Medulla oblongata (tissue), 1 donor: Measurements from ENCODE around the gene RNF41.

Source experiments
- DNase-seq: peaks from one replicate; pipeline ENCODE4 v3.0.0-alpha.2; 2015; ENCODE audit errors: extremely low spot score

The RNF41 gene

GRCh38 chr12:56243731-56244181 is 22.0 kb upstream of the RNF41 start:
- DNase-seq: no peak

- no peak for DNase-seq
Observed at GRCh38 chr12:56242986-56243385, 21.3 kb upstream of the RNF41 start.

GRCh38 chr12:56241424-56242303 is 19.9 kb upstream of the RNF41 start:
- DNase-seq: no peak

- DNase-seq: no peak
Observed at GRCh38 chr12:56237552-56237951, 15.8 kb upstream of the RNF41 start.

- no peak for DNase-seq
Observed at GRCh38 chr12:56236985-56237384, 15.3 kb upstream of the RNF41 start.

- DNase-seq: no peak
Observed at GRCh38 chr12:56236091-56236490, 14.4 kb upstream of the RNF41 start.

GRCh38 chr12:56234746-56235436 is 13.2 kb upstream of the RNF41 start:
- no peak for DNase-seq

GRCh38 chr12:56231184-56231582 is 9.5 kb upstream of the RNF41 start:
- DNase-seq: no peak

GRCh38 chr12:56230432-56231183 is 8.9 kb upstream of the RNF41 start:
- DNase-seq: no peak

- no peak for DNase-seq
Observed at GRCh38 chr12:56229916-56230431, 8.3 kb upstream of the RNF41 start, which contains the start of gene SLC39A5. Gene SLC39A5 (plus strand): TSS chr12:56230051. CDS start chr12:56231275, 1,224 bp downstream.

GRCh38 chr12:56229082-56229481 is 7.4 kb upstream of the RNF41 start:
- DNase-seq: no peak

- DNase-seq: no peak
Observed at GRCh38 chr12:56224954-56225353, 3.2 kb upstream of the RNF41 start.

GRCh38 chr12:56224102-56224701 is 2.5 kb upstream of the RNF41 start, which contains the start of gene NABP2:
Gene NABP2 (plus strand): TSS chr12:56224342. CDS start chr12:56224857, 515 bp downstream.
- peak; percentile 98 for DNase-seq

- no peak for DNase-seq
Observed at GRCh38 chr12:56223571-56224101, 1.9 kb upstream of the RNF41 start.

- DNase-seq: no peak
Observed at GRCh38 chr12:56222531-56222895, 791 bp upstream of the RNF41 start.

- no peak for DNase-seq
Observed at GRCh38 chr12:56221232-56221756, 428 bp downstream of the RNF41 start.

GRCh38 chr12:56220611-56221231 is 1.0 kb downstream of the RNF41 start:
- DNase-seq: peak; percentile 53

GRCh38 chr12:56219840-56220239 is 1.9 kb downstream of the RNF41 start:
- DNase-seq: no peak

GRCh38 chr12:56216461-56216860 is 5.3 kb downstream of the RNF41 start:
- DNase-seq: no peak

GRCh38 chr12:56213878-56214277 is 7.8 kb downstream of the RNF41 start:
- no peak for DNase-seq
